Keratinocyte (primary cell): Measurements from ENCODE around the gene SLC25A36. TPM values are rescaled to one million over a fixed set of nuclear protein-coding genes. Genes with fewer than 3 reads are reported as not detected.
A peak's percentile ranks its signal among the peaks of the same experiment; 100 is the strongest.

Experiments
- DNase-seq: peaks from one replicate; pipeline ENCODE4 v3.0.0-alpha.2; 2011; ENCODE audit warnings: low read depth, missing footprints, low spot score
- FAIRE-seq: peaks from 2 replicates; lab custom pipeline; 2011; peaks lifted over from hg19 to GRCh38; lab: Jason Lieb, UNC
- H2AFZ ChIP-seq: 2 replicates; pipeline ENCODE4 v1.6.0; 2012; ENCODE audit warnings: low read length, control low read depth, inconsistent platforms; ENCODE audit not compliant: control insufficient read depth
- H3K27ac ChIP-seq: 2 replicates; pipeline ENCODE4 v1.5.1; 2011; ENCODE audit warnings: low read length; ENCODE audit not compliant: control insufficient read depth, insufficient read depth
- H3K27me3 ChIP-seq: 3 replicates; pipeline ENCODE4 v1.6.0; 2011; ENCODE audit warnings: low read length; ENCODE audit not compliant: control insufficient read depth, insufficient read depth; ENCODE audit errors: extremely low read depth
- H3K36me3 ChIP-seq, 2 experiments: 2 replicates in 1 of 2; 3 replicates in 1 of 2; pipeline ENCODE4 v1.5.1; 2011; ENCODE audit warnings: low read length in 2 of 2, mild to moderate bottlenecking in 1 of 2; ENCODE audit not compliant: control insufficient read depth in 2 of 2, insufficient read depth in 2 of 2; ENCODE audit errors: extremely low read depth in 1 of 2
- H3K4me1 ChIP-seq: 3 replicates; pipeline ENCODE4 v1.5.1; 2011; ENCODE audit warnings: low read length; ENCODE audit not compliant: control insufficient read depth, insufficient read depth; ENCODE audit errors: extremely low read depth
- H3K4me2 ChIP-seq: 3 replicates; pipeline ENCODE4 v1.6.0; 2011; ENCODE audit warnings: low read depth, low read length; ENCODE audit not compliant: control insufficient read depth, insufficient read depth; ENCODE audit errors: extremely low read depth
- H3K4me3 ChIP-seq, 3 experiments: fragments of 200-600 bp in 1 of 3; sonication (generic) in 1 of 3; 2 replicates in 2 of 3; 3 replicates in 1 of 3; pipeline ENCODE4 v1.5.1; 2011 to 2016; ENCODE audit warnings: low read length in 3 of 3, mild to moderate bottlenecking in 3 of 3, control low read depth in 2 of 3, inconsistent platforms in 1 of 3, low read depth in 1 of 3, mixed read lengths in 1 of 3, mixed run types in 1 of 3, moderate library complexity in 1 of 3; ENCODE audit not compliant: control insufficient read depth in 2 of 3, insufficient read depth in 2 of 3; ENCODE audit errors: extremely low read depth in 1 of 3
- H3K79me2 ChIP-seq: 2 replicates; pipeline ENCODE4 v1.6.0; 2012; ENCODE audit warnings: low read length; ENCODE audit not compliant: control insufficient read depth, insufficient read depth
- H3K9ac ChIP-seq: 3 replicates; pipeline ENCODE4 v1.6.0; 2011; ENCODE audit warnings: low read length; ENCODE audit not compliant: control insufficient read depth, insufficient read depth; ENCODE audit errors: extremely low read depth
- H3K9me1 ChIP-seq: 3 replicates; pipeline ENCODE4 v1.6.0; 2011; ENCODE audit warnings: low read length; ENCODE audit not compliant: control insufficient read depth, insufficient read depth; ENCODE audit errors: extremely low read depth
- H3K9me3 ChIP-seq: 2 replicates; pipeline ENCODE4 v1.5.1; 2012; ENCODE audit warnings: low read depth, low read length; ENCODE audit not compliant: control insufficient read depth
- H4K20me1 ChIP-seq: 3 replicates; pipeline ENCODE4 v1.6.0; 2011; ENCODE audit warnings: low read length; ENCODE audit not compliant: control insufficient read depth, insufficient read depth; ENCODE audit errors: extremely low read depth
- EZH2 ChIP-seq: IDR thresholded peaks from one replicate; pipeline ENCODE4 v1.6.1; 2012; ENCODE audit warnings: inconsistent platforms, mild to moderate bottlenecking, low read length, moderate library complexity
- dilution Hi-C: fragments of 300-500 bp; cut with MboI; formaldehyde crosslinking; loops from one replicate; pipeline ENCODE4 v1.7.0; 2020; ENCODE audit warnings: low sequenced_read_pairs; ENCODE audit not compliant: extremely low pct_ligation_motif_present
- polyA plus RNA-seq, 5 experiments: library from polyadenylated mRNA; depleted of rRNA in 3 of 5; stranded (reverse) in 3 of 5; stranded (forward) in 1 of 5; unstranded in 1 of 5; fragments of >200 nt; gene quantifications; 1 replicate in 1 of 5; 2 replicates in 3 of 5; 3 replicates in 1 of 5; pipeline versions ENCODE4 v1.2.1 to v1.2.3, GENCODE V29; 2011 to 2012; ENCODE audit warnings: missing spikeins in 2 of 5, low read depth in 1 of 5, low replicate concordance in 1 of 5
- TF ChIP-seq, protein P1 (sequence below), 3 experiments: IDR thresholded peaks in 1 of 3; conservative IDR thresholded peaks in 1 of 3; optimal IDR thresholded peaks in 1 of 3; 2 replicates in 2 of 3; 3 replicates in 1 of 3; pipeline versions ENCODE3 to v1.5.1; 2011; ENCODE audit warnings: low read length in 3 of 3, mild to moderate bottlenecking in 3 of 3, moderate library complexity in 2 of 3, control low read depth in 1 of 3, inconsistent platforms in 1 of 3; ENCODE audit not compliant: insufficient read depth in 2 of 3; ENCODE audit errors: extremely low read depth in 1 of 3

Gene SLC25A36
- polyA plus RNA-seq, 1 donor (not counting 4 experiments of a cell fraction or from before 2014, with no cell fraction given) = 69.2 TPM

DNA sequence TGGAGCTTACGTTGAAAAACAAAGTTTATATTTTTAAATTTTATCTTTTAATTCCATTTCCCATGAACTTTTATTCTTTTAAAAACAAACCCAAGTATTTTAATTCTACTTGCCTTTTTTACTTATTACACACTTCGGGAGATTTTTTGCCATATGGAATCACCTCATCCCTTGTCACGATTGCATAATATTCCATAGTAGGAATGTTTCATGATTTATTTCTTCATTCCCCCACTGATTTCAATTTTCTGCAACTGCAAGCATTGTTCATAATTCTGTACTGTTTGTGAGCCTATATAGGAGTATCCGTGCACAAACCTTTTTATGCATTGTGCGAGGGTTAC is 574 bp upstream of the SLC25A36 start:
- FAIRE-seq (no peak), DNase-seq (no peak)
- dilution Hi-C loops = no loop called here
- H3K9ac ChIP-seq = peak overlapping the region; percentile 98
- no peaks in the 10 kb centered on the region for H3K9me3 ChIP-seq
- peaks cover 43% of the 10 kb centered on the region for H3K79me2 ChIP-seq
- H2AFZ ChIP-seq = peak overlapping the region; percentile 86
- H3K4me3 ChIP-seq = peak overlapping the region; percentile 82 to 96 (median 87)
- TF ChIP-seq, protein P1, sequence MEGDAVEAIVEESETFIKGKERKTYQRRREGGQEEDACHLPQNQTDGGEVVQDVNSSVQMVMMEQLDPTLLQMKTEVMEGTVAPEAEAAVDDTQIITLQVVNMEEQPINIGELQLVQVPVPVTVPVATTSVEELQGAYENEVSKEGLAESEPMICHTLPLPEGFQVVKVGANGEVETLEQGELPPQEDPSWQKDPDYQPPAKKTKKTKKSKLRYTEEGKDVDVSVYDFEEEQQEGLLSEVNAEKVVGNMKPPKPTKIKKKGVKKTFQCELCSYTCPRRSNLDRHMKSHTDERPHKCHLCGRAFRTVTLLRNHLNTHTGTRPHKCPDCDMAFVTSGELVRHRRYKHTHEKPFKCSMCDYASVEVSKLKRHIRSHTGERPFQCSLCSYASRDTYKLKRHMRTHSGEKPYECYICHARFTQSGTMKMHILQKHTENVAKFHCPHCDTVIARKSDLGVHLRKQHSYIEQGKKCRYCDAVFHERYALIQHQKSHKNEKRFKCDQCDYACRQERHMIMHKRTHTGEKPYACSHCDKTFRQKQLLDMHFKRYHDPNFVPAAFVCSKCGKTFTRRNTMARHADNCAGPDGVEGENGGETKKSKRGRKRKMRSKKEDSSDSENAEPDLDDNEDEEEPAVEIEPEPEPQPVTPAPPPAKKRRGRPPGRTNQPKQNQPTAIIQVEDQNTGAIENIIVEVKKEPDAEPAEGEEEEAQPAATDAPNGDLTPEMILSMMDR (optimal IDR thresholded peaks at IDR 0.05 in 1 of 3, IDR thresholded peaks at IDR 0.05 in 1 of 3, conservative IDR thresholded peaks at IDR 0.05 in 1 of 3; ENCODE audit: extremely low read depth in 1 of 3, insufficient read depth in 2 of 3, low read length in 3 of 3) = no peak
- TF ChIP-seq EZH2 = no peak
- H3K9me1 ChIP-seq = no peaks in the 10 kb centered on the region
- peak overlapping the region; percentile 76 for H3K4me2 ChIP-seq
- H3K27me3 ChIP-seq = no peaks in the 10 kb centered on the region
- H3K27ac ChIP-seq = peak overlapping the region; percentile 94
- peaks cover 5% of the 10 kb centered on the region for H4K20me1 ChIP-seq
- no peaks in the 10 kb centered on the region for H3K36me3 ChIP-seq
- H3K4me1 ChIP-seq = peaks cover 10% of the 10 kb centered on the region

DNA sequence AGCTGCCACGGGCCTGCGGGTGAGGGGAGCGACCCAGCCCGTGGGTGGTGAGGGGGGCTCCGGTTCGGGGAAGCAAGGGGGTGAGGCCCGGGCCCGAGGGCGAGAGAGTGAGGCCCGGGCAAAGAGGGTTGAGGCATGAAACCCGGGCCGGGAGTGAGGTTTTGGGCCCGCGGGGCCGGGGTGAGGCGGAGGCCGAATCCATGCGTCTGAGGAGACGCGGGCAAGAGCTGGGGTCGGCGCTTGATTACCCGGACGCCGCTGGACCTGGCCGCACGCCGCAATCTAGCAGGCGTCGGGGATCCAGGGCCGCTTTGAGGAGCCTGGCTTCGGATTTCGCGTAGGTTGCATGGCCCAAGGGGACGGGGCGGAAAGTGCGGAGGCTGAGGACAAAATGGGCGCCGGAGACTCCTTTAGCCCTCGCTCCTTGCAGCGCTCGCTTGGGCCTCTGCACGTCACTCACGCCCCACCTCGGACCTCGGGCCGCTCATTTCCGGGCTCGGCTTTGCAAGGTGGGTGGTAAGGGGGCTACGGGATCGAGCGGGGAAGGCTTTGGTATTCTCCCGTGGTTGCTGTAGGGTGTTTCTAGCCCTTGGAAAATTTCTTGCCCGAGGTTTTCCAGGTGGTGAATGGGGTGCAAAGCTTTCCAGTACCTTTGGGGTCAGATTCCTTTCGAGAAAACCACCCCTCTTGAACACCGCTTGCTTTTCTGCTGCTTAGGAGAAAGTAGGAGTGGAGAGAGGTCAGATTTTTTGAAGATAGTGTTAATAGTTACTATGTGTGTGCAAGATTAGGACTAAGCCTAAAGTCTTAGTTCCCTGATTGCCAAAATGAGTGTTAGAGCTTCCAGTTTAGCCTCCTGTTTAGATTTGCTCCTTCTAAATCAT is 827 bp downstream of the SLC25A36 start:
- no peaks in the 10 kb centered on the region for H3K27me3 ChIP-seq
- TF ChIP-seq EZH2 = no peak
- TF ChIP-seq, protein P1 (optimal IDR thresholded peaks at IDR 0.05 in 1 of 3, IDR thresholded peaks at IDR 0.05 in 1 of 3, conservative IDR thresholded peaks at IDR 0.05 in 1 of 3; ENCODE audit: extremely low read depth in 1 of 3, insufficient read depth in 2 of 3, low read length in 3 of 3) = no peak
- peak overlapping the region; percentile 94 for H3K27ac ChIP-seq
- H3K9me1 ChIP-seq = no peaks in the 10 kb centered on the region
- no peaks in the 10 kb centered on the region for H3K9me3 ChIP-seq
- peak overlapping the region; percentile 86 for H2AFZ ChIP-seq
- peaks cover 57% of the 10 kb centered on the region for H3K79me2 ChIP-seq
- peak overlapping the region; percentile 82 to 96 (median 85) for H3K4me3 ChIP-seq
- no peak for FAIRE-seq
- H4K20me1 ChIP-seq = peaks cover 5% of the 10 kb centered on the region
- peak overlapping the region; percentile 96 for H3K4me2 ChIP-seq
- DNase-seq = no peak
- dilution Hi-C loops = no loop called here
- H3K36me3 ChIP-seq = no peaks in the 10 kb centered on the region
- H3K4me1 ChIP-seq = peaks cover 10% of the 10 kb centered on the region
- H3K9ac ChIP-seq = peak overlapping the region; percentile 98
